ENCODE measurements around the gene TCF4.

TCF4 gene

DNA sequence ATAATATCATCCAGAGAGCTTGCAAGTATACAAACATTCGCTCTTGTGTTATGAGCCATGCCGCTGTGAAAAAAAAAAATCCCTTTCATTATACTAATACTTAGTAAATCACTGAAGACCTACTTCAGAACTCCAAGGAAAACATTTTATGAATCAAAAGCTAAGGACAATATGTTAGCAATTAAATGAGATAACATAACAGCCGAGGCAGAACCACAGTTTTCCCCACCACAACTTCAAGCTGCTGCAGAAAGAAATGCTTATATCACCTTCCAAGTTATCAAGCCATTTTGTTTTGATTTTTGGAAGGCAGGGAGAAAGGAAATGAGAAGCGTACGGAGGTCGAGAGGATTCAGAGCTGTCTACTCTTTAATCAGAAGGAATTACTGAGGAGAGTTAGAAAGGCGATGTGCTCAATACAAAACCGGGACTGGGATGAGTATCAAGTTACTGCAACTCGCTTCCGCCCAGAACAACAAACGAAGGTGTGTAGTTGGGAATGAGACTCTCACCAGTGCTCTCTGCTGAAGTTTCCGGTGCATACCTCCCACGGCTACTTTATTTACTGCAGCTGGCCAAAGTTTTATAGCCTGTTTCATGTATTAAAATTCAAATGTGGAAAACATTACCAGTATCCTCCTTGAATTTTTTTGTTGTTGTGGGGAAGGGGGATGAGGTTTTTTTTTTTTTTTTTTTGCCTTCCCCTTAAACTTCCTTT, 336.6 kb downstream of the TCF4 start:
- peaks cover 9% of the 10 kb centered on the region for H3K4me1 ChIP-seq (ENCODE audit: control insufficient read depth, insufficient read depth, low read length)
- H3K27ac ChIP-seq (ENCODE audit: extremely low read depth, low read depth, low read length) = peak overlapping the region; percentile 18; the same call in 1 of the 2 replicates
- TF ChIP-seq ZNF280D (tag by site-specific recombination; IDR thresholded peaks at IDR 0.05) (no peak), IKZF3 (tag by site-specific recombination; IDR thresholded peaks at IDR 0.05) (peak; percentile 13; the same call in 1 of the 2 replicates), YY1 (tag by site-specific recombination; IDR thresholded peaks at IDR 0.05) (no peak), ZNF19 (tag by site-specific recombination; IDR thresholded peaks at IDR 0.05; ENCODE audit: low read depth) (no peak), ZNF37A (tag by site-specific recombination; IDR thresholded peaks at IDR 0.05) (no peak), GLIS1 (tag by site-specific recombination; IDR thresholded peaks at IDR 0.05) (peak; percentile 82), ZNF324 (tag by site-specific recombination; IDR thresholded peaks at IDR 0.05) (no peak), ZNF76 (tag by site-specific recombination; IDR thresholded peaks at IDR 0.05; ENCODE audit: borderline replicate concordance, low read depth) (no peak), ZNF426 (tag by site-specific recombination; IDR thresholded peaks at IDR 0.05) (no peak), ZNF664 (tag by site-specific recombination; IDR thresholded peaks at IDR 0.05) (peak; percentile 68), ZFP37 (tag by site-specific recombination; IDR thresholded peaks at IDR 0.05) (no peak), ZNF513 (tag by site-specific recombination; IDR thresholded peaks at IDR 0.05) (no peak), ZNF837 (tag by site-specific recombination; IDR thresholded peaks at IDR 0.05) (no peak), ZNF10 (tag by site-specific recombination; IDR thresholded peaks at IDR 0.05) (no peak), PRDM1 (tag by site-specific recombination; IDR thresholded peaks at IDR 0.05) (peak; percentile 88), ZNF133 (tag by site-specific recombination; IDR thresholded peaks at IDR 0.05) (no peak), ZFHX2 (tag by site-specific recombination; conservative IDR thresholded peaks at IDR 0.05) (peak; percentile 17; the same call in 1 of the 2 replicates), ZBTB17 (tag by site-specific recombination; IDR thresholded peaks at IDR 0.05) (0 out of 2 replicates have a peak, but pooled peaks have one; percentile 18), PRDM6 (tag by site-specific recombination; IDR thresholded peaks at IDR 0.05) (0 out of 2 replicates have a peak, but pooled peaks have one; percentile 7)
- TF ChIP-seq, protein P1, sequence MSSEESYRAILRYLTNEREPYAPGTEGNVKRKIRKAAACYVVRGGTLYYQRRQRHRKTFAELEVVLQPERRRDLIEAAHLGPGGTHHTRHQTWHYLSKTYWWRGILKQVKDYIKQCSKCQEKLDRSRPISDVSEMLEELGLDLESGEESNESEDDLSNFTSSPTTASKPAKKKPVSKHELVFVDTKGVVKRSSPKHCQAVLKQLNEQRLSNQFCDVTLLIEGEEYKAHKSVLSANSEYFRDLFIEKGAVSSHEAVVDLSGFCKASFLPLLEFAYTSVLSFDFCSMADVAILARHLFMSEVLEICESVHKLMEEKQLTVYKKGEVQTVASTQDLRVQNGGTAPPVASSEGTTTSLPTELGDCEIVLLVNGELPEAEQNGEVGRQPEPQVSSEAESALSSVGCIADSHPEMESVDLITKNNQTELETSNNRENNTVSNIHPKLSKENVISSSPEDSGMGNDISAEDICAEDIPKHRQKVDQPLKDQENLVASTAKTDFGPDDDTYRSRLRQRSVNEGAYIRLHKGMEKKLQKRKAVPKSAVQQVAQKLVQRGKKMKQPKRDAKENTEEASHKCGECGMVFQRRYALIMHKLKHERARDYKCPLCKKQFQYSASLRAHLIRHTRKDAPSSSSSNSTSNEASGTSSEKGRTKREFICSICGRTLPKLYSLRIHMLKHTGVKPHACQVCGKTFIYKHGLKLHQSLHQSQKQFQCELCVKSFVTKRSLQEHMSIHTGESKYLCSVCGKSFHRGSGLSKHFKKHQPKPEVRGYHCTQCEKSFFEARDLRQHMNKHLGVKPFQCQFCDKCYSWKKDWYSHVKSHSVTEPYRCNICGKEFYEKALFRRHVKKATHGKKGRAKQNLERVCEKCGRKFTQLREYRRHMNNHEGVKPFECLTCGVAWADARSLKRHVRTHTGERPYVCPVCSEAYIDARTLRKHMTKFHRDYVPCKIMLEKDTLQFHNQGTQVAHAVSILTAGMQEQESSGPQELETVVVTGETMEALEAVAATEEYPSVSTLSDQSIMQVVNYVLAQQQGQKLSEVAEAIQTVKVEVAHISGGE (tag by site-specific recombination; conservative IDR thresholded peaks at IDR 0.05; ENCODE audit: low read depth) = peak; percentile 62; the same call in 1 of the 2 replicates
- TF ChIP-seq, protein P2, sequence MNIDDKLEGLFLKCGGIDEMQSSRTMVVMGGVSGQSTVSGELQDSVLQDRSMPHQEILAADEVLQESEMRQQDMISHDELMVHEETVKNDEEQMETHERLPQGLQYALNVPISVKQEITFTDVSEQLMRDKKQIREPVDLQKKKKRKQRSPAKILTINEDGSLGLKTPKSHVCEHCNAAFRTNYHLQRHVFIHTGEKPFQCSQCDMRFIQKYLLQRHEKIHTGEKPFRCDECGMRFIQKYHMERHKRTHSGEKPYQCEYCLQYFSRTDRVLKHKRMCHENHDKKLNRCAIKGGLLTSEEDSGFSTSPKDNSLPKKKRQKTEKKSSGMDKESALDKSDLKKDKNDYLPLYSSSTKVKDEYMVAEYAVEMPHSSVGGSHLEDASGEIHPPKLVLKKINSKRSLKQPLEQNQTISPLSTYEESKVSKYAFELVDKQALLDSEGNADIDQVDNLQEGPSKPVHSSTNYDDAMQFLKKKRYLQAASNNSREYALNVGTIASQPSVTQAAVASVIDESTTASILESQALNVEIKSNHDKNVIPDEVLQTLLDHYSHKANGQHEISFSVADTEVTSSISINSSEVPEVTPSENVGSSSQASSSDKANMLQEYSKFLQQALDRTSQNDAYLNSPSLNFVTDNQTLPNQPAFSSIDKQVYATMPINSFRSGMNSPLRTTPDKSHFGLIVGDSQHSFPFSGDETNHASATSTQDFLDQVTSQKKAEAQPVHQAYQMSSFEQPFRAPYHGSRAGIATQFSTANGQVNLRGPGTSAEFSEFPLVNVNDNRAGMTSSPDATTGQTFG (tag by site-specific recombination; IDR thresholded peaks at IDR 0.05; ENCODE audit: borderline replicate concordance) = no peak
- TF ChIP-seq, protein P3, sequence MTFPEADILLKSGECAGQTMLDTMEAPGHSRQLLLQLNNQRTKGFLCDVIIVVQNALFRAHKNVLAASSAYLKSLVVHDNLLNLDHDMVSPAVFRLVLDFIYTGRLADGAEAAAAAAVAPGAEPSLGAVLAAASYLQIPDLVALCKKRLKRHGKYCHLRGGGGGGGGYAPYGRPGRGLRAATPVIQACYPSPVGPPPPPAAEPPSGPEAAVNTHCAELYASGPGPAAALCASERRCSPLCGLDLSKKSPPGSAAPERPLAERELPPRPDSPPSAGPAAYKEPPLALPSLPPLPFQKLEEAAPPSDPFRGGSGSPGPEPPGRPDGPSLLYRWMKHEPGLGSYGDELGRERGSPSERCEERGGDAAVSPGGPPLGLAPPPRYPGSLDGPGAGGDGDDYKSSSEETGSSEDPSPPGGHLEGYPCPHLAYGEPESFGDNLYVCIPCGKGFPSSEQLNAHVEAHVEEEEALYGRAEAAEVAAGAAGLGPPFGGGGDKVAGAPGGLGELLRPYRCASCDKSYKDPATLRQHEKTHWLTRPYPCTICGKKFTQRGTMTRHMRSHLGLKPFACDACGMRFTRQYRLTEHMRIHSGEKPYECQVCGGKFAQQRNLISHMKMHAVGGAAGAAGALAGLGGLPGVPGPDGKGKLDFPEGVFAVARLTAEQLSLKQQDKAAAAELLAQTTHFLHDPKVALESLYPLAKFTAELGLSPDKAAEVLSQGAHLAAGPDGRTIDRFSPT (tag by site-specific recombination; IDR thresholded peaks at IDR 0.05) = no peak

More for the DNA sequence above, 336.6 kb downstream of the TCF4 start:
- CTCF ChIA-PET = interaction anchor here (0.6 to 3.1 kb wide), 5 partner anchors 13 to 71 kb away, joined by 3 to 16 read pairs (median 4); no protein-coding TSS in a partner anchor
- Histone ChIP-seq H3K4me3 (ENCODE audit: low read depth, low read length) (no peak overlapping the region), H3K36me3 (ENCODE audit: control insufficient read depth in 2 of 2, insufficient read depth in 1 of 2, low read length in 2 of 2) (peaks cover 6 to 18% of the 10 kb centered on the region in 2 experiments; a peak in 2 of 3 replicates), H3K9me3 (ENCODE audit: control insufficient read depth, insufficient read depth, low read depth, low read length) (no peaks in the 10 kb centered on the region)
- POLR2A ChIA-PET = interaction anchor here (0.7 kb wide), 1 partner anchor 1387 kb away, joined by 10 read pairs; the partner anchor contains the start of gene TXNL1
